PC-9 (cell line): ENCODE data around the gene FOXK1.

ENCODE experiments used
- CTCF ChIP-seq: fragments of 200-600 bp; sonication (generic); conservative IDR thresholded peaks from 2 replicates; pipeline ENCODE4 v1.6.1; 2017; ENCODE audit warnings: mixed run types, antibody characterized with exemption, mild to moderate bottlenecking, moderate library complexity
- EZH2 ChIP-seq: fragments of 200-600 bp; sonication (generic); IDR thresholded peaks from 2 replicates; pipeline ENCODE4 v1.8.0; 2017; ENCODE audit warnings: antibody characterized with exemption, low read depth

- TF ChIP-seq CTCF (no peak; the same call in 1 of the 2 replicates), EZH2 (no peak)
These were observed 22.4 kb upstream of the FOXK1 start for GRCh38 chr7:4659551-4660286.
